ENCODE data around the gene NT5M.
"Not testable (repeated sequence)": the region's sequence is repeated elsewhere in the genome, so short reads cannot be mapped to it uniquely, and the experiment has no call there.

NT5M gene

GRCh38 chr17:17289086-17289485, 14.1 kb upstream of the NT5M start:
- no peak for DNase-seq (ENCODE audit: low read depth)
- no peak overlapping the region for H3K4me3 ChIP-seq (ENCODE audit: control insufficient read depth, low read depth, low read length)
- TF ChIP-seq CTCF (conservative IDR thresholded peaks at IDR 0.05; ENCODE audit: control insufficient read depth, insufficient read depth, low read depth, low read length): no peak

GRCh38 chr17:17289701-17290100, 13.5 kb upstream of the NT5M start:
- TF ChIP-seq CTCF (conservative IDR thresholded peaks at IDR 0.05; ENCODE audit: control insufficient read depth, insufficient read depth, low read depth, low read length): no peak
- H3K4me3 ChIP-seq (ENCODE audit: control insufficient read depth, low read depth, low read length): no peak overlapping the region
- DNase-seq (ENCODE audit: low read depth): no peak

GRCh38 chr17:17295141-17295540, 8.0 kb upstream of the NT5M start:
- TF ChIP-seq CTCF (conservative IDR thresholded peaks at IDR 0.05; ENCODE audit: control insufficient read depth, insufficient read depth, low read depth, low read length): no peak
- no peak overlapping the region for H3K4me3 ChIP-seq (ENCODE audit: control insufficient read depth, low read depth, low read length)
- DNase-seq (ENCODE audit: low read depth): no peak

- H3K4me3 ChIP-seq (ENCODE audit: control insufficient read depth, low read depth, low read length): no peak overlapping the region
- no peak for TF ChIP-seq CTCF (conservative IDR thresholded peaks at IDR 0.05; ENCODE audit: control insufficient read depth, insufficient read depth, low read depth, low read length)
- peak; percentile 31 for DNase-seq (ENCODE audit: low read depth)
Measured at GRCh38 chr17:17297217-17297616, 6.0 kb upstream of the NT5M start.

GRCh38 chr17:17298108-17298507, 5.1 kb upstream of the NT5M start:
- DNase-seq (ENCODE audit: low read depth): peak; percentile 62
- no peak overlapping the region for H3K4me3 ChIP-seq (ENCODE audit: control insufficient read depth, low read depth, low read length)
- no peak for TF ChIP-seq CTCF (conservative IDR thresholded peaks at IDR 0.05; ENCODE audit: control insufficient read depth, insufficient read depth, low read depth, low read length)

GRCh38 chr17:17300624-17301568, 2.3 kb upstream of the NT5M start:
- DNase-seq (ENCODE audit: low read depth): peak; percentile 61
- peak overlapping the region; percentile 39 for H3K4me3 ChIP-seq (ENCODE audit: control insufficient read depth, low read depth, low read length)
- no peak for TF ChIP-seq CTCF (conservative IDR thresholded peaks at IDR 0.05; ENCODE audit: control insufficient read depth, insufficient read depth, low read depth, low read length)

- not testable (repeated sequence) for H3K4me3 ChIP-seq (ENCODE audit: control insufficient read depth, low read depth, low read length); DNase-seq (ENCODE audit: low read depth)
Measured at GRCh38 chr17:17301659-17302058, 1.5 kb upstream of the NT5M start.
